GM23338 (cell line): ENCODE data around the gene PRKCI. TPM values are rescaled to one million over a fixed set of nuclear protein-coding genes. Genes with fewer than 3 reads are reported as not detected.

Experiments used
- ATAC-seq: fragments of 200-7000 bp; cut with Tn5 transposase; 3 replicates; pipeline ENCODE4 v1.9.1; 2020
- DNase-seq: peaks from one replicate; pipeline ENCODE4 v3.0.0-alpha.2; 2015; ENCODE audit warnings: low spot score
- H2AFZ ChIP-seq: fragments of 200-600 bp; sonication (generic); 2 replicates; pipeline ENCODE4 v1.8.0; 2016; ENCODE audit warnings: antibody characterized with exemption, mild to moderate bottlenecking, moderate library complexity
- H3F3A ChIP-seq: fragments of 200-600 bp; sonication (generic); replicated peaks from 2 replicates; pipeline ENCODE4 v1.8.0; 2017; ENCODE audit warnings: antibody characterized with exemption, mixed run types, low read depth
- H3K27ac ChIP-seq: fragments of 200-600 bp; sonication (generic); 2 replicates; pipeline ENCODE4 v1.6.1; 2016; ENCODE audit warnings: low read depth
- H3K27me3 ChIP-seq: fragments of 200-600 bp; sonication (generic); 2 replicates; pipeline ENCODE4 v1.8.0; 2016; ENCODE audit warnings: mild to moderate bottlenecking, mixed run types, moderate library complexity; ENCODE audit not compliant: insufficient read depth
- H3K36me3 ChIP-seq: fragments of 200-600 bp; sonication (generic); 2 replicates; pipeline ENCODE4 v1.8.0; 2016; ENCODE audit warnings: mild to moderate bottlenecking; ENCODE audit not compliant: insufficient read depth
- H3K4me1 ChIP-seq: fragments of 200-600 bp; sonication (generic); 2 replicates; pipeline ENCODE4 v1.8.0; 2016; ENCODE audit warnings: mild to moderate bottlenecking, moderate library complexity; ENCODE audit not compliant: insufficient read depth
- H3K4me2 ChIP-seq: fragments of 200-600 bp; sonication (generic); 2 replicates; pipeline ENCODE4 v1.7.1; 2017; ENCODE audit warnings: mixed run types
- H3K4me3 ChIP-seq: fragments of 200-600 bp; sonication (generic); 2 replicates; pipeline ENCODE4 v1.6.1; 2016; ENCODE audit warnings: mixed run types
- H3K79me2 ChIP-seq: fragments of 200-600 bp; sonication (generic); replicated peaks from 2 replicates; pipeline ENCODE4 v1.8.0; 2017; ENCODE audit warnings: mild to moderate bottlenecking; ENCODE audit not compliant: insufficient read depth
- H3K9me2 ChIP-seq: fragments of 200-600 bp; sonication (generic); 2 replicates; pipeline ENCODE4 v1.8.0; 2017; ENCODE audit not compliant: insufficient read depth
- H4K20me1 ChIP-seq: fragments of 200-600 bp; sonication (generic); replicated peaks from 2 replicates; pipeline ENCODE4 v1.8.0; 2017; ENCODE audit warnings: mild to moderate bottlenecking; ENCODE audit not compliant: insufficient read depth
- H3K27ac Mint-ChIP-seq: 2 replicates; pipeline ENCODE4 v1.8.0; 2020; ENCODE audit warnings: inconsistent platforms, mild to moderate bottlenecking, moderate library complexity, mixed read lengths
- H3K27me3 Mint-ChIP-seq: 3 replicates; pipeline ENCODE4 v1.8.0; 2022; ENCODE audit warnings: low read depth, mild to moderate bottlenecking, moderate library complexity, mixed read lengths, inconsistent platforms; ENCODE audit not compliant: insufficient read depth, poor library complexity
- H3K36me3 Mint-ChIP-seq: 3 replicates; pipeline ENCODE4 v1.8.0; 2021; ENCODE audit warnings: low read depth, mild to moderate bottlenecking, inconsistent platforms, moderate library complexity, mixed read lengths
- H3K4me1 Mint-ChIP-seq: 3 replicates; pipeline ENCODE4 v1.8.0; 2020; ENCODE audit warnings: mild to moderate bottlenecking, inconsistent platforms, mixed read lengths
- H3K4me3 Mint-ChIP-seq: 3 replicates; pipeline ENCODE4 v1.8.0; 2021; ENCODE audit warnings: moderate library complexity, mild to moderate bottlenecking, inconsistent platforms, mixed read lengths
- H3K9me3 Mint-ChIP-seq: 3 replicates; pipeline ENCODE4 v1.8.0; 2020; ENCODE audit warnings: moderate library complexity, mild to moderate bottlenecking, inconsistent platforms, mixed read lengths
- CREB1 ChIP-seq: fragments of 250-450 bp; sonication (Bioruptor Pico); IDR thresholded peaks from 2 replicates; pipeline ENCODE4 v1.5.0; 2020; ENCODE audit warnings: low read depth, mild to moderate bottlenecking, moderate library complexity
- EZH2phosphoT487 ChIP-seq: fragments of 200-600 bp; sonication (generic); IDR thresholded peaks from one replicate; pipeline ENCODE4 v1.8.1; 2018; ENCODE audit warnings: antibody characterized with exemption; ENCODE audit not compliant: unreplicated experiment
- NANOG ChIP-seq: IDR thresholded peaks from 2 replicates; pipeline ENCODE4 v1.6.1; 2016; ENCODE audit warnings: antibody characterized with exemption, borderline replicate concordance
- POLR2AphosphoS5 ChIP-seq: IDR thresholded peaks from 2 replicates; pipeline ENCODE4 v1.6.1; 2016; ENCODE audit warnings: antibody characterized with exemption, low read depth
- STAT1 ChIP-seq: IDR thresholded peaks from one replicate; pipeline ENCODE4 v1.6.1; 2016; ENCODE audit warnings: antibody characterized with exemption; ENCODE audit not compliant: unreplicated experiment
- ZNF114 ChIP-seq: fragments of 250-450 bp; sonication (Bioruptor Pico); IDR thresholded peaks from 2 replicates; pipeline ENCODE4 v1.5.0; 2020; ENCODE audit warnings: mild to moderate bottlenecking, moderate library complexity
- polyA plus RNA-seq: library from polyadenylated mRNA; unstranded; fragments of >200 nt; fragmentation: Nextera tagmentation; extraction: Ambion mirVana; gene quantifications from 2 replicates; pipeline ENCODE4 v1.2.1, GENCODE V29; 2016
- small RNA-seq: library from RNA; depleted of rRNA; stranded (forward); fragments of <200 nt; gene quantifications from one replicate; pipeline ENCODE3, GENCODE V24; 2014; ENCODE audit warnings: low replicate concordance
- total RNA-seq: library from RNA; depleted of rRNA; stranded (reverse); fragments of >200 nt; shearing (Covaris generic); gene quantifications from 2 replicates; pipeline ENCODE4 v1.2.3, GENCODE V29; 2014; rRNA removed

PRKCI gene
- total and polyA plus RNA-seq, 2 experiments from 2014 or later: 58.0 to 119 TPM

GRCh38 chr3:170354760-170355159 lies 132.5 kb downstream of the PRKCI start:
- Histone ChIP-seq H3K9me2 (no peaks in the 10 kb centered on the region), H3K4me2 (peak overlapping the region; percentile 83), H3K4me1 (peaks cover 34% of the 10 kb centered on the region), H3K79me2 (peaks cover 22% of the 10 kb centered on the region), H3K27ac (peak overlapping the region; percentile 99), H3K27me3 (no peaks in the 10 kb centered on the region), H3K36me3 (peaks cover 3% of the 10 kb centered on the region; the same call in 1 of the 2 replicates), H2AFZ (no peak overlapping the region), H3F3A (peaks cover 27% of the 10 kb centered on the region), H4K20me1 (0 out of 2 replicates have a peak, but pooled peaks cover 5% of the 10 kb centered on the region), H3K4me3 (peak overlapping the region; percentile 63)
- Mint-ChIP-seq H3K9me3 (no peaks in the 10 kb centered on the region; the same call in 2 of the 3 replicates), H3K4me1 (peaks cover 39% of the 10 kb centered on the region), H3K27ac (peak overlapping the region; percentile 71), H3K27me3 (peaks cover 5% of the 10 kb centered on the region), H3K4me3 (peak overlapping the region; percentile 81), H3K36me3 (peaks cover 15% of the 10 kb centered on the region)
- no peak for TF ChIP-seq CREB1 (CRISPR knock-in tag)
- peak; percentile 8; the same call in 1 of the 2 replicates for TF ChIP-seq POLR2AphosphoS5
- TF ChIP-seq EZH2phosphoT487: no peak
- TF ChIP-seq STAT1: no peak
- peak; percentile 86; the same call in 1 of the 2 replicates for TF ChIP-seq NANOG
- no peak for TF ChIP-seq ZNF114
- DNase-seq (peak; percentile 30), ATAC-seq (no peak)

Small RNA genes within 50 kb of the gene (small RNA-seq; reads per million reads assigned to genes)
- not detected for gene RF00019

Other genes starting within 250 kb of the PRKCI start
- 55.7 and 77.0 TPM in 2 replicates for gene GPR160, start 184.4 kb upstream of the PRKCI start, total RNA-seq
- 37.2 and 39.4 TPM in 2 replicates for gene GPR160, start 184.4 kb upstream of the PRKCI start, polyA plus RNA-seq
- gene PHC3, start 40.7 kb upstream of the PRKCI start, total RNA-seq: 22.6 and 23.9 TPM in 2 replicates
- gene PHC3, start 40.7 kb upstream of the PRKCI start, polyA plus RNA-seq: 65.6 and 83.5 TPM in 2 replicates
- gene SKIL, start 135.3 kb downstream of the PRKCI start, total RNA-seq: 309 and 358 TPM in 2 replicates
- gene SKIL, start 135.3 kb downstream of the PRKCI start, polyA plus RNA-seq: 134 and 141 TPM in 2 replicates
- 8.1 and 8.3 TPM in 2 replicates for gene CLDN11, start 196.4 kb downstream of the PRKCI start, total RNA-seq
- gene CLDN11, start 196.4 kb downstream of the PRKCI start, polyA plus RNA-seq: 5.2 and 6.8 TPM in 2 replicates